Astrocyte (in vitro differentiated cells and primary cell): ENCODE results near the gene CAPZA3. TPM values are rescaled to one million over a fixed set of nuclear protein-coding genes. Genes with fewer than 3 reads are reported as not detected.
"Not testable (repeated sequence)": the region's sequence is repeated elsewhere in the genome, so short reads cannot be mapped to it uniquely, and the experiment has no call there.

Experiments used
- DNase-seq: peaks from one replicate; pipeline ENCODE4 v3.0.0-alpha.2; 2010; ENCODE audit warnings: low read depth
- FAIRE-seq: peaks from 2 replicates; lab custom pipeline; 2011; peaks lifted over from hg19 to GRCh38; lab: Jason Lieb, UNC
- H2AFZ ChIP-seq: 2 replicates; pipeline ENCODE4 v1.6.0; 2012; ENCODE audit warnings: low read depth, low read length, inconsistent platforms
- H3K27ac ChIP-seq: 2 replicates; pipeline ENCODE4 v1.5.1; 2011; ENCODE audit warnings: low read depth, low read length, inconsistent platforms
- H3K27me3 ChIP-seq: 2 replicates; pipeline ENCODE4 v1.6.0; 2011; ENCODE audit warnings: low read length, inconsistent platforms; ENCODE audit not compliant: insufficient read depth
- H3K36me3 ChIP-seq: 2 replicates; pipeline ENCODE4 v1.5.1; 2011; ENCODE audit warnings: low read length, inconsistent platforms; ENCODE audit not compliant: insufficient read depth
- H3K4me1 ChIP-seq: 2 replicates; pipeline ENCODE4 v1.5.1; 2011; ENCODE audit warnings: low read length, inconsistent platforms; ENCODE audit not compliant: insufficient read depth
- H3K4me2 ChIP-seq: 2 replicates; pipeline ENCODE4 v1.6.0; 2012; ENCODE audit warnings: low read length, inconsistent platforms
- H3K4me3 ChIP-seq: 2 replicates; pipeline ENCODE4 v1.5.1; 2011; ENCODE audit warnings: low read depth, mild to moderate bottlenecking, low read length, inconsistent platforms; ENCODE audit not compliant: insufficient read depth
- H3K79me2 ChIP-seq: 2 replicates; pipeline ENCODE4 v1.6.0; 2012; ENCODE audit warnings: mild to moderate bottlenecking, low read length, inconsistent platforms; ENCODE audit not compliant: insufficient read depth
- H3K9ac ChIP-seq: 2 replicates; pipeline ENCODE4 v1.6.0; 2012; ENCODE audit warnings: mild to moderate bottlenecking, low read length, inconsistent platforms
- H3K9me3 ChIP-seq: 2 replicates; pipeline ENCODE4 v1.5.1; 2012; ENCODE audit warnings: low read depth, mild to moderate bottlenecking, low read length, inconsistent platforms; ENCODE audit not compliant: insufficient read depth
- H4K20me1 ChIP-seq: 2 replicates; pipeline ENCODE4 v1.6.0; 2012; ENCODE audit warnings: low read length, inconsistent platforms; ENCODE audit not compliant: insufficient read depth
- H3K27ac Mint-ChIP-seq: one replicate; pipeline ENCODE4 v1.8.0; 2021; ENCODE audit warnings: mild to moderate bottlenecking, mixed read lengths; ENCODE audit not compliant: unreplicated experiment
- H3K27me3 Mint-ChIP-seq: one replicate; pipeline ENCODE4 v1.8.0; 2021; ENCODE audit warnings: low read depth, mixed read lengths; ENCODE audit not compliant: unreplicated experiment
- H3K36me3 Mint-ChIP-seq: one replicate; pipeline ENCODE4 v1.8.0; 2021; ENCODE audit warnings: low read depth, mixed read lengths; ENCODE audit not compliant: unreplicated experiment
- H3K4me1 Mint-ChIP-seq: one replicate; pipeline ENCODE4 v1.8.0; 2021; ENCODE audit warnings: low read depth, mixed read lengths; ENCODE audit not compliant: unreplicated experiment
- H3K4me3 Mint-ChIP-seq: one replicate; pipeline ENCODE4 v1.8.0; 2021; ENCODE audit warnings: mild to moderate bottlenecking, moderate library complexity, mixed read lengths; ENCODE audit not compliant: unreplicated experiment
- H3K9me3 Mint-ChIP-seq: one replicate; pipeline ENCODE4 v1.8.0; 2021; ENCODE audit warnings: mild to moderate bottlenecking, mixed read lengths; ENCODE audit not compliant: unreplicated experiment
- CTCF ChIP-seq: IDR thresholded peaks from 2 replicates; pipeline ENCODE4 v1.5.1; 2011; ENCODE audit warnings: low read depth, mild to moderate bottlenecking, inconsistent platforms, low read length, moderate library complexity; ENCODE audit not compliant: insufficient read depth
- EZH2 ChIP-seq: IDR thresholded peaks from 2 replicates; pipeline ENCODE4 v1.6.1; 2012; ENCODE audit warnings: mild to moderate bottlenecking, low read length, inconsistent platforms; ENCODE audit not compliant: insufficient read depth
- total RNA-seq: library from RNA; stranded (reverse); gene quantifications from 2 replicates; pipeline ENCODE4 v1.2.1, GENCODE V29; 2021

Gene CAPZA3
- total RNA-seq, 1 donor from 2014 or later: not detected

DNA sequence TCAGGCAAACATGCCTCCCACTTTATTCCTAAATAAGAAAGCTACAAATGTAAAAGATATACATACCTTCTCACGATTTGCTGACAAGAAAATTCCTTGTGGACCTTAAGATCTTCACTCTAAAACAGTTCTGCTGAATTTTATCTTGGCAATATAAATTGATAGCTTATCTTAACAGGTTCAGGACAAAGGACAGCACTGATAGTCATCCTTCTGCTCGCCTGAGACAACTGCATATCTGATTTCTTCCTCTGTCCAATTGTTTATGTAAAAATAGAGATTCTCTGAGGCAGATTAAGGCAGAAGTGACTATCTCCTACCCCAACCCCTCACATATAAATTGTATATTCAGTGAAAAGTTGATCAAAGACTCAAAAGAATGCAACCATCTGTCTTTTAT, 44.9 kb downstream of the CAPZA3 start:
- Mint-ChIP-seq H3K9me3 (peaks cover 13% of the 10 kb centered on the region), H3K27ac (no peak overlapping the region), H3K4me1 (no peaks in the 10 kb centered on the region), H3K36me3 (no peaks in the 10 kb centered on the region), H3K27me3 (no peaks in the 10 kb centered on the region), H3K4me3 (no peak overlapping the region)
- H3K79me2 ChIP-seq: no peaks in the 10 kb centered on the region
- FAIRE-seq: no peak
- H3K4me3 ChIP-seq: no peak overlapping the region
- H3K9ac ChIP-seq: no peak overlapping the region
- no peaks in the 10 kb centered on the region for H3K4me1 ChIP-seq
- no peaks in the 10 kb centered on the region for H3K27me3 ChIP-seq
- no peak overlapping the region for H3K27ac ChIP-seq
- no peaks in the 10 kb centered on the region for H4K20me1 ChIP-seq
- no peak overlapping the region for H2AFZ ChIP-seq
- no peaks in the 10 kb centered on the region for H3K9me3 ChIP-seq
- no peaks in the 10 kb centered on the region for H3K36me3 ChIP-seq
- no peak for DNase-seq
- TF ChIP-seq EZH2 (no peak), CTCF (no peak)
- H3K4me2 ChIP-seq: no peak overlapping the region

DNA sequence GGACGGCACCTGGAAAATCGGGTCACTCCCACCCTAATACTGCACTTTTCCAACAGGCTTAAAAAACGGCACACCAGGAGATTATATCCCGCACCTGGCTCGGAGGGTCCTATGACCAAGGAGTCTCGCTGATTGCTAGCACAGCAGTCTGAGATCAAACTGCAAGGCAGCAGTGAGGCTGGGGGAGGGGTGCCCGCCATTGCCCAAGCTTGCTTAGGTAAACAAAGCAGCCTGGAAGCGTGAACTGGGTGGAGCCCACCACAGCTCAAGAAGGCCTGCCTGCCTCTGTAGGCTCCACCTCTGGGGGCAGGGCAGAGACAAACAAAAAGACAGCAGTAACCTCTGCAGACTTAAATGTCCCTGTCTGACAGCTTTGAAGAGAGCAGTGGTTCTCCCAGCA, 47.5 kb downstream of the CAPZA3 start:
- not testable (repeated sequence) for H3K27me3 Mint-ChIP-seq, H4K20me1 ChIP-seq, H3K27ac Mint-ChIP-seq, DNase-seq, H3K4me3 Mint-ChIP-seq, H3K36me3 Mint-ChIP-seq, H3K36me3 ChIP-seq, H2AFZ ChIP-seq, H3K9ac ChIP-seq, H3K4me2 ChIP-seq, H3K4me1 Mint-ChIP-seq, H3K9me3 ChIP-seq, FAIRE-seq, H3K9me3 Mint-ChIP-seq, H3K79me2 ChIP-seq, H3K27ac ChIP-seq, H3K4me3 ChIP-seq, H3K4me1 ChIP-seq, H3K27me3 ChIP-seq

Other genes starting within 250 kb of the CAPZA3 start
- gene PLCZ1, start 107 bp upstream of the CAPZA3 start, total RNA-seq: not detected in 2 replicates